Subcutaneous abdominal adipose tissue (tissue), 5 donors: ENCODE measurements around the gene PSEN2.

ENCODE experiments used
- H3K27ac ChIP-seq: one replicate; pipeline ENCODE4 v1.7.0; 2013; ENCODE audit warnings: low read depth, mild to moderate bottlenecking, inconsistent platforms, low read length, moderate library complexity
- H3K27me3 ChIP-seq, 5 donors: one replicate each; pipeline ENCODE4 v1.7.0; 2013; ENCODE audit warnings: low read length in 5 of 5, inconsistent platforms in 1 of 5; ENCODE audit not compliant: control insufficient read depth in 5 of 5, insufficient read depth in 4 of 5
- H3K36me3 ChIP-seq, 5 donors: one replicate each; pipeline ENCODE4 v1.7.0; 2013; ENCODE audit warnings: low read length in 5 of 5; ENCODE audit not compliant: control insufficient read depth in 5 of 5, insufficient read depth in 5 of 5
- H3K4me1 ChIP-seq, 5 donors: one replicate each; pipeline ENCODE4 v1.7.0; 2013; ENCODE audit warnings: low read length in 5 of 5, mild to moderate bottlenecking in 3 of 5, moderate library complexity in 1 of 5; ENCODE audit not compliant: control insufficient read depth in 5 of 5, insufficient read depth in 5 of 5
- H3K4me3 ChIP-seq, 5 donors: one replicate each; pipeline ENCODE4 v1.7.0; 2013; ENCODE audit warnings: low read length in 5 of 5, low read depth in 1 of 5
- H3K9ac ChIP-seq, 5 donors: one replicate each; pipeline ENCODE4 v1.7.0; 2013; ENCODE audit warnings: low read length in 5 of 5, mild to moderate bottlenecking in 4 of 5, moderate library complexity in 3 of 5
- H3K9me3 ChIP-seq, 5 donors: one replicate each; pipeline ENCODE4 v1.7.0; 2013; ENCODE audit warnings: low read length in 5 of 5; ENCODE audit not compliant: control insufficient read depth in 5 of 5
- donor health status: healthy.
- donor health status: healthy.
- donor health status: healthy.
- donor health status: healthy.
- donor health status: healthy.

PSEN2 gene

GRCh38 chr1:226870401-226871279 is at the start of gene PSEN2:
TSS of gene PSEN2 (plus strand) at chr1:226870616. CDS start at chr1:226881908, 11,292 bp downstream.
- no peaks in the 10 kb centered on the region for H3K27me3 ChIP-seq
- H3K9ac ChIP-seq: peak within 1 kb of the TSS in 4 of 5 donors; percentile 62 to 81 (median 70)
- H3K4me1 ChIP-seq: peaks cover 0 to 28% (median 22%) of the 10 kb centered on the region in 5 donors
- peak within 1 kb of the TSS; percentile 54 for H3K27ac ChIP-seq
- H3K9me3 ChIP-seq: peaks cover 0 to 2% (median 0%) of the 10 kb centered on the region in 5 donors
- H3K36me3 ChIP-seq: peaks cover 0 to 4% (median 1%) of the 10 kb centered on the region in 5 donors
- H3K4me3 ChIP-seq: peak within 1 kb of the TSS; percentile 71 to 84 (median 74)

- Histone ChIP-seq H3K9me3 (no peaks in the 10 kb centered on the region), H3K4me1 (peaks cover 5 to 40% (median 12%) of the 10 kb centered on the region in 5 donors), H3K9ac (no peak overlapping the region), H3K4me3 (no peak overlapping the region), H3K27ac (peak overlapping the region; percentile 86), H3K27me3 (no peaks in the 10 kb centered on the region), H3K36me3 (no peaks in the 10 kb centered on the region)
These were observed 49.3 kb upstream of the PSEN2 start for GRCh38 chr1:226820941-226821718.

- no peaks in the 10 kb centered on the region for H3K27me3 ChIP-seq
- H3K4me3 ChIP-seq: no peak overlapping the region
- peaks cover 5 to 38% (median 13%) of the 10 kb centered on the region in 5 donors for H3K4me1 ChIP-seq
- H3K9me3 ChIP-seq: no peaks in the 10 kb centered on the region
- no peak overlapping the region for H3K9ac ChIP-seq
- no peaks in the 10 kb centered on the region for H3K36me3 ChIP-seq
- peak overlapping the region; percentile 63 for H3K27ac ChIP-seq
These were observed 48.7 kb upstream of the PSEN2 start for GRCh38 chr1:226821719-226822085.

- Histone ChIP-seq H3K4me1 (peaks cover 11 to 54% (median 29%) of the 10 kb centered on the region in 5 donors), H3K9ac (no peak overlapping the region)
These were observed 46.8 kb upstream of the PSEN2 start for GRCh38 chr1:226823643-226824042.

GRCh38 chr1:226825037-226825745 is 45.2 kb upstream of the PSEN2 start:
- H3K4me1 ChIP-seq: peaks cover 9 to 41% (median 29%) of the 10 kb centered on the region in 5 donors
- H3K9me3 ChIP-seq: no peaks in the 10 kb centered on the region
- no peak overlapping the region for H3K27ac ChIP-seq
- no peaks in the 10 kb centered on the region for H3K27me3 ChIP-seq
- H3K4me3 ChIP-seq: no peak overlapping the region
- H3K9ac ChIP-seq: no peak overlapping the region
- H3K36me3 ChIP-seq: no peaks in the 10 kb centered on the region

More at GRCh38 chr1:226823643-226824042, 46.8 kb upstream of the PSEN2 start:
- no peaks in the 10 kb centered on the region for H3K27me3 ChIP-seq
- H3K4me3 ChIP-seq: no peak overlapping the region
- no peaks in the 10 kb centered on the region for H3K9me3 ChIP-seq
- H3K27ac ChIP-seq: no peak overlapping the region
- no peaks in the 10 kb centered on the region for H3K36me3 ChIP-seq

- Histone ChIP-seq H3K9ac (no peak overlapping the region), H3K27ac (no peak overlapping the region), H3K4me1 (peaks cover 8 to 35% (median 29%) of the 10 kb centered on the region in 5 donors), H3K4me3 (no peak overlapping the region), H3K27me3 (no peaks in the 10 kb centered on the region), H3K36me3 (no peaks in the 10 kb centered on the region), H3K9me3 (no peaks in the 10 kb centered on the region)
These were observed 44.7 kb upstream of the PSEN2 start for GRCh38 chr1:226825746-226826100.

GRCh38 chr1:226826479-226827261 is 43.7 kb upstream of the PSEN2 start:
- Histone ChIP-seq H3K27me3 (no peaks in the 10 kb centered on the region), H3K36me3 (no peaks in the 10 kb centered on the region), H3K4me3 (no peak overlapping the region), H3K9ac (peak overlapping the region in 1 of 5 donors; percentile 44), H3K4me1 (peaks cover 2 to 27% (median 22%) of the 10 kb centered on the region in 5 donors), H3K9me3 (no peaks in the 10 kb centered on the region), H3K27ac (peak overlapping the region; percentile 88)

- no peaks in the 10 kb centered on the region for H3K36me3 ChIP-seq
- peak overlapping the region; percentile 88 for H3K27ac ChIP-seq
- peak overlapping the region; percentile 39 to 71 (median 50) for H3K4me3 ChIP-seq
- H3K9ac ChIP-seq: peak overlapping the region; percentile 63 to 89 (median 82)
- no peaks in the 10 kb centered on the region for H3K9me3 ChIP-seq
- H3K27me3 ChIP-seq: no peaks in the 10 kb centered on the region
- H3K4me1 ChIP-seq: peaks cover 2 to 22% (median 16%) of the 10 kb centered on the region in 5 donors
These were observed 43.0 kb upstream of the PSEN2 start for GRCh38 chr1:226827458-226827857.

- Histone ChIP-seq H3K9ac (peak overlapping the region; percentile 63 to 89 (median 82)), H3K36me3 (no peaks in the 10 kb centered on the region), H3K4me1 (peaks cover 2 to 22% (median 16%) of the 10 kb centered on the region in 5 donors), H3K9me3 (no peaks in the 10 kb centered on the region), H3K27me3 (no peaks in the 10 kb centered on the region), H3K27ac (peak overlapping the region; percentile 88), H3K4me3 (peak overlapping the region; percentile 39 to 71 (median 50))
These were observed 42.4 kb upstream of the PSEN2 start for GRCh38 chr1:226827968-226828513.
